ENCODE results near the gene TMEM108.

The TMEM108 gene

DNA sequence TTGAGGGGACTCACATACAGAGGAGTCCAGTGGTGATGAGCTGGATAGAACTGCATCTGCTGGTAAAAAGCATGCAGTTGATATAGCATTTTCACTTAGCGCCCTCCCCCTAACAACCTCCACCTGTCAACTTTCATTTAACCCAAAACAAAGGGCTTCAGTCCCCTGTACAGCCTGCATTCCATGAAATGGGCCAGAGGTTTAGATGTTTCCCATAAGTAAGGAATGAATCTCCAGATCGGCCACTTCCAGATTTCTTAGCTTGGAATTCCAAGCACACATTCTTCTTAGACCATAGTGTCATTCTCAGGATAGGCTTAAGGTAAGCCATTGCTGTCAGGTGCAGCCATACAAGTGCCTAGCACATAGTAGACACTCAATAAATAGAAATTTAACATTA is 328.7 kb downstream of the TMEM108 start:
- no peak for DNase-seq

DNA sequence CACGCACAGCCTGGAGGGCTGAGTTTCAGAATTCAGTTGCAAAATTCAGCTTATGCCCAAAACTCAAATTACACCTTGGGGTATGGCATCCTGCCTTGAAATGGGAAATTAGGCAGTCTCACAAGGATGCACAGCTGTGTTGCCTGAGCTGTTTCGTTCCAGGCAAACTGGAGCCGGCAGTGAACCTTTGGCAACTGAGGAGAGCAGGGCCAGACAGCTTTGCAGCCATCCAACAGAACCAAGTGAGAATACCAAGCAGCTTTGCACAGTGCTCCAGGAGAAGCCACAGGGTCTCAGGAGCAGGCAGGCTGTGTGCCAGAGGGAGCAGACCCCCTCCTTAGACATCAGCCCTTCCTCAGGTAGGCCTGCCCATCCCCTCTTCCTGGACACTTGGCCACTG is 329.2 kb downstream of the TMEM108 start:
- DNase-seq, result no peak

DNA sequence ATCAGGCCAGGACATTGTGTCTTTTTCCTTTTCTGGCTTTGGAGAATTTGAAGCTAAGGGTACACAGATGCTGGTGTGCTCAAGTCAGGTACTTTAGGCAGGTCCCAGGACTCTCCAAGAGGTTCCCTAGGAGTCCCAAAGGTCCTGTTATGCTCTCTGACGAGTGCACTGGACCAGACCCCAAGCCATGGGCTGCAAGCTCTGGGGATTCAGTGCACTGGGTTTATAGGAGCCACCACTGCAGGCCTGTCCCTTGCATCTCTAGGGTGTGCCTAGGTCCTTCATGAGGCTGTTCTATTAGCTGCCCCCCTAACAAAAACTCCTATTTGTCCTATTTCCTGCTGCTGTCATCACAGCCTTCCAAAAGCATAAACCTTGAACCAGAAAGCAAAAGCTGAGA is 329.8 kb downstream of the TMEM108 start:
- no peak for DNase-seq

DNA sequence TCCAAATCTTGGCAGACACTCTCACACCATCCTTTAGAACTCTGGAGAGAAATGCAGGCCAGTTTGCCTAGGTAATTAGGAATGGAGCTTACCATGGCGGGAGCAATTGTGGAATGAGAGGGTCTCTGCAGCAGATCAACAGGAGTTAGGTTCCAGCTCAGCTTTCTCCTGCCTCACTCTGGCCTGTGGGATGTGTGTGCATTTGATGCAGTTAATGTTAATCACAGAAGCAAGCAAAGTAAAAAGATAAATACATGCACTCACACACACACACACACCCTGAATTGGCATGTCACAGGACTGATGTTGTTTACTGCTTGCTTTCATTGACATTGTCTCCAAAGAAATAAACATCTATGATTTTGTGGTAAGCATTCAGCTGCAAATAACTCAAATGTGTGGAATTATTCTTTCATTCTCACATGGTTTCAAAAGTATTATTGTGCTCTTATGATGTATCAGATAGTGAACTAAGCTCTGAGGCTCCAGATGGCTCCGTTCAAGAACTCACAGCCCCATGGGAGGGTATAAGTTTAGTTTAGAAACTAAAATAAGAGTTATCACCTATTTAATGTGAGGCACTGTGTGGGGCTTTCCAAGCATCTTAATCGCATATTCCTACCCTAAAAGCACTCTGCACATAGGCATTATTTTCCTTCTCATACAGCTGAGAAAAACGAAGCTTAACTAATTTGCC is 330.3 kb downstream of the TMEM108 start:
- DNase-seq, result no peak

DNA sequence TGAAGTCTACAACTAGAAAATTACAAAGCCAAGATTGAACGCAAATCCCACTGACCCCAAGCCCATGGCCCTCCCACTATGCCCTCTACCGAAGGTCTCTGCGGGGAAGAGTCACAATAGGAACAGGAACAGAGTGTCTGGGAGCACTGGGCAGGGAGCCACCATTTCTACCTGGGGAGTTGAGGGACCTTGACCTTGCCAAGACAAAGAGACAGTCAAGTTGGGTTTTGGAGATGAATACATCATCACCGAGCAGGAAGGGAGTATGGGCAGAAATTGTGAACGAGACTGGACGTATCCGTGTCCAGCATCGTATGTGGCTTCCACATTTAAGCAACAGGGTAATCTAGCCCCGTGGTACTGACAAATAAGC is 330.9 kb downstream of the TMEM108 start:
- DNase-seq, result no peak

GRCh38 chr3:133371181-133371580 is 333.0 kb downstream of the TMEM108 start:
- no peak for DNase-seq

DNA sequence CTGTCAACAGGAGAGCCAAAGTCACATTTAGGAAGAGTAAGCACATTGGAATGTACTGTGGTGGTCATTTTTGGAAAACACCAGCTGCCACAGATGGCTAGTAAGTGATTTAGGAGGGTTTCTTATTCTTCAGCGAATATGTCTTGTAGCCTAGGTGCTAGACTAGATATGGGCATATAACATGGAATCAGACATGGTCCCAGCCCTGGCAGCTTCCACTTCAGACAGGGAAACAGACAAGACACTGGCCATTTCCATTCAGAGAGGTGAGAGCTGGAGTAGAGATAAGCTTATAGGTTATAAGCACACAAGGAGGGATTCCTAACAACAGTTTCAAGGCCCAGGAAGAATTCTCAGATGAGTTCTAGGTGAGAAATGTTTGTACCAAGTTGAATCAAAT is 333.5 kb downstream of the TMEM108 start:
- DNase-seq, result no peak

GRCh38 chr3:133374708-133375402 is 336.7 kb downstream of the TMEM108 start:
- DNase-seq, result no peak

- DNase-seq, result no peak
Observed at GRCh38 chr3:133375403-133375745, 337.2 kb downstream of the TMEM108 start.

- no peak for DNase-seq
Observed at GRCh38 chr3:133376810-133377209, 338.6 kb downstream of the TMEM108 start.

GRCh38 chr3:133377396-133377795 is 339.2 kb downstream of the TMEM108 start:
- no peak for DNase-seq

GRCh38 chr3:133379926-133380325 is 341.7 kb downstream of the TMEM108 start:
- no peak for DNase-seq

- DNase-seq, result no peak
Observed at GRCh38 chr3:133380481-133381225, 342.5 kb downstream of the TMEM108 start.

- DNase-seq, result no peak
Observed at GRCh38 chr3:133381346-133382109, 343.3 kb downstream of the TMEM108 start.

DNA sequence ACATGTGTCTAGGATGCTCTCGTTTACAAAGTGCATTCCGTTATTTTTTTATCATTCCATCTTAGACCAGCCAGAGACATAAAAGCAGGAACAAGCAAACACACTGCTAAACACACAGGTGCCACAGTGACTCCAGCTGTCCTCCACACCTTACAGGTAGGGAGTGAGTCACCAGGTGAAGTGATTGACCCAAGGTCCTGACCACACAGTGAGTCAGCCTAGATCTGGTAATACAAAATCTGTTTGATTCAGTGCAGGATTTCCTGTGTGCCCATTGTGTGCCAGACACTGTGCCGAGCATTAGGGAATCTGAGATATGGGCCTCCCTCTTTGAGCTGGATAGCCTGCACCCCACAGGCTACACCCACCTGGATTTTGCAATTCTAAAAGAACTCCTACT is 345.0 kb downstream of the TMEM108 start:
- DNase-seq, result no peak

- no peak for DNase-seq
Observed at GRCh38 chr3:133383741-133384140, 345.6 kb downstream of the TMEM108 start.

- peak; percentile 69 for DNase-seq
Observed at GRCh38 chr3:133384331-133385027, 346.3 kb downstream of the TMEM108 start.

- DNase-seq, result no peak
Observed at GRCh38 chr3:133386876-133387275, 348.7 kb downstream of the TMEM108 start.

DNA sequence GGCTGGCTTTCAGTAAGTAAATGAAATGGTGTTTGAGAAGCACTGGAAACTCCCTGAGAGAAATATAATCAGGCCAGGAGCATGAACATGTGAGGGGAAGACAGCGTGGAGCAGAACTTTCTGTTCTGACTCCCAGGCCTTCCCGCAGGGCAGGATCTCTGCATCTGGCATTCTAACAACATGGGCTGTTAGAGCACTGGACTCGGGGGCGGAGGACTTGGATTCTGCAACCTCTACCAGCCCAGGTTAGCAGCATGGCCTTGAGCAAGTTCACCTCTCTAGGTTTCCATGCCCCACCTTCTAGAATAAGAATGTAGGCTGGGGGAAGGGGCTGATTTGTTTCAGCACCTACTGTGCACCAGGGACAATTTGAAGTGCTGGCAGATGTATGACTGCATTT is 349.1 kb downstream of the TMEM108 start:
- DNase-seq, result no peak

- no peak for DNase-seq
Observed at GRCh38 chr3:133388696-133389395, 350.7 kb downstream of the TMEM108 start.

GRCh38 chr3:133390715-133391114 is 352.5 kb downstream of the TMEM108 start:
- no peak for DNase-seq

GRCh38 chr3:133393204-133393603 is 355.0 kb downstream of the TMEM108 start:
- DNase-seq, result no peak
